Measurements from ENCODE around the gene C6.

Gene C6

GRCh38 chr5:41112486-41113455 is 100.6 kb downstream of the C6 start:
- no peaks in the 10 kb centered on the region for H3K36me3 ChIP-seq (ENCODE audit: low read length)
- H3K9me2 ChIP-seq (replicated peaks; ENCODE audit: insufficient read depth, low read length), result no peaks in the 10 kb centered on the region
- H3K27ac ChIP-seq (ENCODE audit: low read depth, low read length), result no peak overlapping the region
- no peaks in the 10 kb centered on the region; the same call in 1 of the 2 replicates for H3K27me3 ChIP-seq (ENCODE audit: low read length)
- no peaks in the 10 kb centered on the region for H4K20me1 ChIP-seq (ENCODE audit: low read depth, low read length)
- no peak overlapping the region for H3K4me3 ChIP-seq (ENCODE audit: insufficient read depth, low read length, poor library complexity, severe bottlenecking)
- no peaks in the 10 kb centered on the region for H3K79me2 ChIP-seq (ENCODE audit: insufficient read depth, low read length)
- no peak overlapping the region for H3K4me2 ChIP-seq (ENCODE audit: low read depth, low read length, poor library complexity, severe bottlenecking)
- no peaks in the 10 kb centered on the region for H3K9me3 ChIP-seq (ENCODE audit: insufficient read depth, low read length)
- no peak overlapping the region for H2AFZ ChIP-seq (ENCODE audit: low read depth, low read length, severe bottlenecking)
- no peaks in the 10 kb centered on the region for H3F3A ChIP-seq (ENCODE audit: insufficient read depth)
- H3K9ac ChIP-seq (ENCODE audit: low read length), result no peak overlapping the region
- no peak for TF ChIP-seq EZH2phosphoT487 (conservative IDR thresholded peaks at IDR 0.05; ENCODE audit: low read length)
- TF ChIP-seq, protein P1, sequence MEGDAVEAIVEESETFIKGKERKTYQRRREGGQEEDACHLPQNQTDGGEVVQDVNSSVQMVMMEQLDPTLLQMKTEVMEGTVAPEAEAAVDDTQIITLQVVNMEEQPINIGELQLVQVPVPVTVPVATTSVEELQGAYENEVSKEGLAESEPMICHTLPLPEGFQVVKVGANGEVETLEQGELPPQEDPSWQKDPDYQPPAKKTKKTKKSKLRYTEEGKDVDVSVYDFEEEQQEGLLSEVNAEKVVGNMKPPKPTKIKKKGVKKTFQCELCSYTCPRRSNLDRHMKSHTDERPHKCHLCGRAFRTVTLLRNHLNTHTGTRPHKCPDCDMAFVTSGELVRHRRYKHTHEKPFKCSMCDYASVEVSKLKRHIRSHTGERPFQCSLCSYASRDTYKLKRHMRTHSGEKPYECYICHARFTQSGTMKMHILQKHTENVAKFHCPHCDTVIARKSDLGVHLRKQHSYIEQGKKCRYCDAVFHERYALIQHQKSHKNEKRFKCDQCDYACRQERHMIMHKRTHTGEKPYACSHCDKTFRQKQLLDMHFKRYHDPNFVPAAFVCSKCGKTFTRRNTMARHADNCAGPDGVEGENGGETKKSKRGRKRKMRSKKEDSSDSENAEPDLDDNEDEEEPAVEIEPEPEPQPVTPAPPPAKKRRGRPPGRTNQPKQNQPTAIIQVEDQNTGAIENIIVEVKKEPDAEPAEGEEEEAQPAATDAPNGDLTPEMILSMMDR (IDR thresholded peaks at IDR 0.05; ENCODE audit: insufficient read depth, low read length, poor library complexity, severe bottlenecking), result no peak

GRCh38 chr5:41109186-41109585 is 104.1 kb downstream of the C6 start:
- Histone ChIP-seq H3K4me3 (ENCODE audit: insufficient read depth, low read length, poor library complexity, severe bottlenecking) (no peak overlapping the region), H3F3A (ENCODE audit: insufficient read depth) (no peaks in the 10 kb centered on the region), H4K20me1 (ENCODE audit: low read depth, low read length) (no peaks in the 10 kb centered on the region), H3K9me2 (replicated peaks; ENCODE audit: insufficient read depth, low read length) (no peaks in the 10 kb centered on the region), H3K9me3 (ENCODE audit: insufficient read depth, low read length) (no peaks in the 10 kb centered on the region), H3K9ac (ENCODE audit: low read length) (no peak overlapping the region), H3K79me2 (ENCODE audit: insufficient read depth, low read length) (no peaks in the 10 kb centered on the region), H3K36me3 (ENCODE audit: low read length) (no peaks in the 10 kb centered on the region), H2AFZ (ENCODE audit: low read depth, low read length, severe bottlenecking) (no peak overlapping the region), H3K4me2 (ENCODE audit: low read depth, low read length, poor library complexity, severe bottlenecking) (no peak overlapping the region), H3K27me3 (ENCODE audit: low read length) (no peaks in the 10 kb centered on the region), H3K27ac (ENCODE audit: low read depth, low read length) (no peak overlapping the region)
- TF ChIP-seq, protein P1 (IDR thresholded peaks at IDR 0.05; ENCODE audit: insufficient read depth, low read length, poor library complexity, severe bottlenecking), result no peak
- TF ChIP-seq EZH2phosphoT487 (conservative IDR thresholded peaks at IDR 0.05; ENCODE audit: low read length), result no peak

GRCh38 chr5:41102341-41102740 is 111.0 kb downstream of the C6 start:
- Histone ChIP-seq H3K36me3 (ENCODE audit: low read length) (no peaks in the 10 kb centered on the region), H3K27me3 (ENCODE audit: low read length) (no peaks in the 10 kb centered on the region), H3K79me2 (ENCODE audit: insufficient read depth, low read length) (no peaks in the 10 kb centered on the region), H3K4me2 (ENCODE audit: low read depth, low read length, poor library complexity, severe bottlenecking) (no peak overlapping the region), H3K9me2 (replicated peaks; ENCODE audit: insufficient read depth, low read length) (no peaks in the 10 kb centered on the region), H3K27ac (ENCODE audit: low read depth, low read length) (no peak overlapping the region), H3K4me3 (ENCODE audit: insufficient read depth, low read length, poor library complexity, severe bottlenecking) (no peak overlapping the region), H3K9ac (ENCODE audit: low read length) (no peak overlapping the region), H3F3A (ENCODE audit: insufficient read depth) (no peaks in the 10 kb centered on the region), H3K9me3 (ENCODE audit: insufficient read depth, low read length) (no peaks in the 10 kb centered on the region), H2AFZ (ENCODE audit: low read depth, low read length, severe bottlenecking) (no peak overlapping the region), H4K20me1 (ENCODE audit: low read depth, low read length) (no peaks in the 10 kb centered on the region)
- TF ChIP-seq, protein P1 (IDR thresholded peaks at IDR 0.05; ENCODE audit: insufficient read depth, low read length, poor library complexity, severe bottlenecking), result no peak
- no peak for TF ChIP-seq EZH2phosphoT487 (conservative IDR thresholded peaks at IDR 0.05; ENCODE audit: low read length)
